Peyer's patch (tissue), 4 donors: ENCODE measurements around the gene CASP6.

Experiments
- CTCF ChIP-seq, 6 experiments: fragments of 450-650 bp in 4 of 6; fragments of 200-600 bp in 2 of 6; sonication (generic) in 1 of 6; IDR thresholded peaks; one replicate each; pipeline ENCODE4 v1.5.1; 2017 to 2019; ENCODE audit warnings: antibody characterized with exemption in 6 of 6, mild to moderate bottlenecking in 3 of 6, moderate library complexity in 1 of 6
- POLR2A ChIP-seq, 2 donors: fragments of 450-650 bp; IDR thresholded peaks; one replicate each; pipeline ENCODE4 v1.5.1; 2017; ENCODE audit warnings: antibody characterized with exemption in 2 of 2, mild to moderate bottlenecking in 2 of 2, moderate library complexity in 2 of 2

GRCh38 chr4:109713500-109713899 lies 10.3 kb upstream of the CASP6 start:
- no peak for TF ChIP-seq POLR2A (IDR thresholded peaks at IDR 0.05)
- TF ChIP-seq CTCF (IDR thresholded peaks at IDR 0.05): no peak
